Choroid plexus epithelial cell (primary cell): ENCODE measurements around the gene ARFGAP1.

Source experiments
- DNase-seq: peaks from one replicate; pipeline ENCODE4 v3.0.0-alpha.2; 2010; ENCODE audit warnings: low read depth
- H3K4me3 ChIP-seq: 2 replicates; pipeline ENCODE4 v1.5.1; 2011; ENCODE audit warnings: low read depth, mild to moderate bottlenecking, control low read depth, low read length, moderate library complexity
- TF ChIP-seq, protein P1 (sequence below): conservative IDR thresholded peaks from 2 replicates; pipeline ENCODE4 v1.5.1; 2011; ENCODE audit warnings: low read depth, mild to moderate bottlenecking, control low read depth, inconsistent platforms, low read length, moderate library complexity

The ARFGAP1 gene

DNA sequence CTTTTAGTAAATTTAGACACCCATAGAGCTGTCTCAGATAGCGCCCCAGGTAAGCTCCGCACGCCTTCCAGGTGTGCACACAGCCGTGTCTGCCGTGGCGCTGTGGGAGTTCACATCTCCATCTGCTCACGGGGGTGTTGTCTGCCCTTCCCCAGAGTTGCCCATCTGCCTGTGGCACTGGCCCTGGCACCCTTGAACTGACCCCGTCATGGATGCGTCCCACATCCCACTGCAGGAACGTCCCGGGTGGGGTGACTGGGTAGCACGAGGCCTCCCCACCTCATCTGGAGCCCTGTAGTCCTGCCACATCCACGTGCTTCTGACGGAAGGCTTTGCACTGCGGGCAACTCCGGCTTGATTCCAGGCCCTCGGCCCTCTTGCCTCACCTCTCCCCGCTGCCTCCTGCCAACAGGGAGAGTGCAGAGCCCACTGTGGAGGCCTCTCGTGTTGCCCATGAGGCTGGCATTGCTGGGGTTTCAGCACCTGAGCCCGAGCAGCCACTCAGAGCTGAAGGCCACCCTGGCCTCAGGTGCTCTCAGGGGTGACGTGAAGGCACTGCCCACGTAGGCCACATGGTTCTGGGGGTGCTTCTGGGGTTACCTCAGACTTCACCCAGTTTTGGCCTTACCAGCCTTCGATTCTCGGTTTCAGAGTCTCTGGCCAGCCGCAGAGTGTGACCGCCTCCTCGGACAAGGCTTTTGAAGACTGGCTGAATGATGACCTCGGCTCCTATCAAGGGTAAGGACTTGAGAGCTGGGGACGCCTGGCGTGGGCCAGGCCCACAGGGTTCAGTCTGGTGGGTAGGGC, 5.1 kb downstream of the ARFGAP1 start:
- TF ChIP-seq, protein P1, sequence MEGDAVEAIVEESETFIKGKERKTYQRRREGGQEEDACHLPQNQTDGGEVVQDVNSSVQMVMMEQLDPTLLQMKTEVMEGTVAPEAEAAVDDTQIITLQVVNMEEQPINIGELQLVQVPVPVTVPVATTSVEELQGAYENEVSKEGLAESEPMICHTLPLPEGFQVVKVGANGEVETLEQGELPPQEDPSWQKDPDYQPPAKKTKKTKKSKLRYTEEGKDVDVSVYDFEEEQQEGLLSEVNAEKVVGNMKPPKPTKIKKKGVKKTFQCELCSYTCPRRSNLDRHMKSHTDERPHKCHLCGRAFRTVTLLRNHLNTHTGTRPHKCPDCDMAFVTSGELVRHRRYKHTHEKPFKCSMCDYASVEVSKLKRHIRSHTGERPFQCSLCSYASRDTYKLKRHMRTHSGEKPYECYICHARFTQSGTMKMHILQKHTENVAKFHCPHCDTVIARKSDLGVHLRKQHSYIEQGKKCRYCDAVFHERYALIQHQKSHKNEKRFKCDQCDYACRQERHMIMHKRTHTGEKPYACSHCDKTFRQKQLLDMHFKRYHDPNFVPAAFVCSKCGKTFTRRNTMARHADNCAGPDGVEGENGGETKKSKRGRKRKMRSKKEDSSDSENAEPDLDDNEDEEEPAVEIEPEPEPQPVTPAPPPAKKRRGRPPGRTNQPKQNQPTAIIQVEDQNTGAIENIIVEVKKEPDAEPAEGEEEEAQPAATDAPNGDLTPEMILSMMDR: no peak
- H3K4me3 ChIP-seq: no peak overlapping the region
- no peak for DNase-seq

DNA sequence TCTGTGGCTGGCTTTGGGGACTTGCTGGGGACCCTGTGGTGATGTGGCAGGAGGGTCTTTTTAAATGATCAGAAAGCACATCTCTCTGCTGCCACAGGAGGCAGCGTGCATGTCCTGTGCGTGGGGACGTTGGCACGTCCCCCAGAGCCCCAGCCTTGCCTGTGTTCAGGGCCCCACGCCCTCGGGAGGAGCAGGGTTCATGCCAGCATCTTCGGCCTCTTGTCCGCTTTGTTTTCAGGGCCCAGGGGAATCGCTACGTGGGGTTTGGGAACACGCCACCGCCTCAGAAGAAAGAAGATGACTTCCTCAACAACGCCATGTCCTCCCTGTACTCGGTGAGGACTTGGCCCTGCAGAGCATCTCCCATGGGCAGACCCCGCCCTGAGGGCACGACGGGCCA, 6.0 kb downstream of the ARFGAP1 start:
- H3K4me3 ChIP-seq: no peak overlapping the region
- DNase-seq: no peak
- TF ChIP-seq, protein P1: peak; percentile 10

DNA sequence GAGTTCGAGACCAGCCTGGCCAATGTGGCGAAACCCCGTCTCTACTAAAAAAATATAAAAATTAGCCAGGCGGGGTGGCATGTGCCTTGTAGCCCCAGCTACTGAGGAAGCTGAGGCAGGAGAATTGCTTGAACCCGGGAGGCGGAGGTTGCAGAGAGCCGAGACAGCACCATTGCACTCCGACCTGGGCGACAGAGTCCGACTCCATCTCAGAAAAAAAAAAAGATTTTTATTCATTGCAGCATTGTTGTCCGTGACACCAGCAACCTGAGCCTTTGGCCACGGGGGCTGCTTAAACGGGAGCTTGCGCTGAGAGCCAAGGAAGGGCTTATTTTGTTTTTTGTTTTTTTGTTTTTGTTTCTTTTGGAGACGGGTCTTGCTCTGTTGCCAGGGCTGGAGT, 7.3 kb downstream of the ARFGAP1 start:
- DNase-seq: no peak
- H3K4me3 ChIP-seq: no peak overlapping the region
- TF ChIP-seq, protein P1: no peak

DNA sequence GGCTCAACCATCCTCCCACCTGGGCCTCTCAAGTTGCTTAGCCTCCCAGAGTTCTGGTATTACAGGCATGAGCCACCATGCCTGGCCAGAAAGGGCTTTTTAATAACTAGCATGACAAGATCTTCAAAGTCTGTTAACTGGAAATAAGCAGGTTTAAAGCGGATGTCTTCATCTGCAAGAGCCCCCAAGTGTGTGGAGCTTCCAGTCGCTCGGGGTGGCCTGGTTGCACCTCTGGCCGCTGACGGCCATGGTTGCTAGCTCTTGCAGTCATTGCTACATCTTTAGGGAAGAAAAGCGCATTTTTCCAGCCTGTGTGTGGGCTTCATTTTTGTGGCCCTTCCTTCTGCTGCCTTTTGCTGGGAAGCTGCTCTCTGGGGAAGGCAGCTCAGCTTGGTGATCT, 7.8 kb downstream of the ARFGAP1 start:
- TF ChIP-seq, protein P1: no peak
- H3K4me3 ChIP-seq: no peak overlapping the region
- no peak for DNase-seq

DNA sequence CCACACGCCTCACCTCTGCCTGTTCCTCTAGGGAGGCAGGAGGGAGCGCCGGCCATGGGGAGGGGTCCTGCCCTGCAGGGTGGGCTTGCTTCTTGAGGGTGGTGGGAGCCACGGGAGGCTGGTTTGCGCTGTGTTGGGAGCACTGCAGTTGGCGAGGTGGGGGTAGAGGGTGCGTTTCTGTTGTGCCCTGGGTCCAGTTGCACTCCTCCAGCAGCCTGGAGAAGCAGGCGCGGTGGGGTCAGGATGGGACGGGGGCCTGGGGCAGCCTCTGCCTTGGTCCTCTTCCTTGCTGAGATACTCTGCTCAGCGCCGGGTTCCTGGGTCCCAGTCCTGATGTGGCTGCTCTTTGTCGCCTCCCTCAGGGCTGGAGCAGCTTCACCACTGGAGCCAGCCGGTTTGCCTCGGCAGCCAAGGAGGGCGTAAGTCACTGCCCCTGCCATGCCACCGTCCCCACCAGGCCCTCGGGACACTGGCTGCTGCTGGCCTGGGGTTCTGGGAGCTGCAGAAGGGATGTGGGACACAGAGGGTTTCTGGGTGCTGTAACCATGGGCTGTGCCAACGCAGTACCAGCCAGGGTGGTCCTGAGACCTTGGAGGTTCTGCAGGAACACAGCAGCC, 8.4 kb downstream of the ARFGAP1 start:
- H3K4me3 ChIP-seq: no peak overlapping the region
- TF ChIP-seq, protein P1: peak; percentile 57
- no peak for DNase-seq

DNA sequence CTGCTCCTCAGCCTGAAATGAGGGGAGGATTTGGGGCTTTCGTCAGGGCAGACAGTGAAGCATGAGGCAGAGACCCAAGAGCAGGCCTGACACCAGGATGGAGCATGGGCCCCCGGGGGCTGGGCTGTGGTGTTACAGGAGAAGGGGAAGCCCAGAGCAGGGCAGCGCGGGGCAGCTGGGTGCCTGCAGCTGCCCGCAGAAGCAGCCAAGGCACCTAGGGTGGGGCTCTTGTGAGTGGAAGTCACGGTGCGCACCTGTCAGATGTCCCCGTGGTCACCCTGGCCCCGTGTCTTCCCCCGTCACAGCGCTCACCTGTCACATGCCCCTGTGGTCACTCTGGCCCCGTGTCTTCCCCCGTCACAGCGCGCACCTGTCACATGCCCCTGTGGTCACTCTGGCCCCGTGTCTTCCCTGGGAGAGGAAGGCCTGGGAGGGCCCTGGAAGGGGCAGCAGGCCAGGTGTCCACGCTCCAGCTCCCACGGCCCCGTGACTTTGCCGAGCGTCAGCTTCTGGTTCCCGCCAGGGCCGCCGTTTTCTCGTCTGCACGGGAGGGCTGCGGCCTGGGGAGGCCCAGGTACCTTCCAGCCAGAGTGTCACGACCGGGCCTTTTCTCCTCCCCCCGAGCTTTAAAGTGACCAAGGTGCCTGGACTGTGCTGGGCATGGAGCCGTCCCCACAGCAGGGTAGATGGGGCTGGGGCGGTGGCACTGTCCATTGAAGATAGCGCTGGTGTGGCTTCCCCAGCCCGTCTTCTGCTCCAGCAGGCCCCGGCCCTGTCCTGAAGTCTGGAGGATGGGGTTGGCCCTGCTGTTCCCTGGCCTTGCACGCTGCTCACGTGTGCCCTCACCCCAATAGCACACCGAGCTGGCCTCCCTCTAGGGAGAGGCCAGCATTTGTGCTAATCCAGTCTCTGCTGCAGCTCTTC, 9.4 kb downstream of the ARFGAP1 start:
- no peak for DNase-seq
- TF ChIP-seq, protein P1: no peak
- H3K4me3 ChIP-seq: no peak overlapping the region
